Choroid plexus epithelial cell (primary cell): ENCODE results near the gene ARHGAP45.

Experiments
- DNase-seq: peaks from one replicate; pipeline ENCODE4 v3.0.0-alpha.2; 2010; ENCODE audit warnings: low read depth
- H3K4me3 ChIP-seq: 2 replicates; pipeline ENCODE4 v1.5.1; 2011; ENCODE audit warnings: low read depth, mild to moderate bottlenecking, control low read depth, low read length, moderate library complexity
- CTCF ChIP-seq: conservative IDR thresholded peaks from 2 replicates; pipeline ENCODE4 v1.5.1; 2011; ENCODE audit warnings: low read depth, mild to moderate bottlenecking, control low read depth, inconsistent platforms, low read length, moderate library complexity

The ARHGAP45 gene

DNA sequence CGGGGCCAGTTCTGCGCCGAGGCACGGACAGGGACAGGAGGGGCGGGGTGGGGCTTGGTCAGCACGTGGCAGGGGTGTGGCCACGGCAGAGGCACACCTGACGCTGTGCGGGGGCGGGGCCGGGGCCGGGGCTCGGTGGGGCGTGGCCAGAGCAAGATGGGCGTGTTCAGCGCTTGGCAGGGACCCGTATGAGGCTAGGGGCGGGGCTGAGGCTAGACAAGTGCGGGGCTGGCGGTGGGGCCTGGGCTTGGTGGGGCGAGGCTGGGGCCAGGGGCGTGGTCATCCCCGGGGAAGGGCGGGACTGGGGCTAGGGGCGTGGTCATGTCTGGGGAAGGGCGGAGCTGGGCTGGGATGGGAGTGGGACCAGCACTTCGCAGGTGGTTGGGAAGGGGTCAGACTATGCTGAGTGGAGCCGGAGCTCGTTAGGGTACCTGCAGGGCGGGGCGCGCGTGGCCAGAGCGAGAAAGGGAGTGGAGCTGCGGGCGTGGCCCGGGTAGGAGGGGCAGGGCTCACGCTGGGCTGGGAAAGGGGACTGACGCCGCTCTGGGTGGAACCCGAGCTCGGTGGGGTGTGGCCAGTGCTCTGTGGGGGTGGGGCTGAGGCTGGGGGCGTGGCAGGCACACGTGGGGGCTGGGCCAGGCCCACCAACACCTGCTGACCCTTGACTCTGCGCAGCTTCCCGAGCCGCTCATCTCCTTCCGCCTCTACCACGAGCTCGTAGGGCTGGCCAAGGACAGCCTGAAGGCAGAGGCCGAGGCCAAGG is 15.4 kb downstream of the ARHGAP45 start:
- DNase-seq = peak; percentile 20
- no peak overlapping the region for H3K4me3 ChIP-seq
- no peak for TF ChIP-seq CTCF

DNA sequence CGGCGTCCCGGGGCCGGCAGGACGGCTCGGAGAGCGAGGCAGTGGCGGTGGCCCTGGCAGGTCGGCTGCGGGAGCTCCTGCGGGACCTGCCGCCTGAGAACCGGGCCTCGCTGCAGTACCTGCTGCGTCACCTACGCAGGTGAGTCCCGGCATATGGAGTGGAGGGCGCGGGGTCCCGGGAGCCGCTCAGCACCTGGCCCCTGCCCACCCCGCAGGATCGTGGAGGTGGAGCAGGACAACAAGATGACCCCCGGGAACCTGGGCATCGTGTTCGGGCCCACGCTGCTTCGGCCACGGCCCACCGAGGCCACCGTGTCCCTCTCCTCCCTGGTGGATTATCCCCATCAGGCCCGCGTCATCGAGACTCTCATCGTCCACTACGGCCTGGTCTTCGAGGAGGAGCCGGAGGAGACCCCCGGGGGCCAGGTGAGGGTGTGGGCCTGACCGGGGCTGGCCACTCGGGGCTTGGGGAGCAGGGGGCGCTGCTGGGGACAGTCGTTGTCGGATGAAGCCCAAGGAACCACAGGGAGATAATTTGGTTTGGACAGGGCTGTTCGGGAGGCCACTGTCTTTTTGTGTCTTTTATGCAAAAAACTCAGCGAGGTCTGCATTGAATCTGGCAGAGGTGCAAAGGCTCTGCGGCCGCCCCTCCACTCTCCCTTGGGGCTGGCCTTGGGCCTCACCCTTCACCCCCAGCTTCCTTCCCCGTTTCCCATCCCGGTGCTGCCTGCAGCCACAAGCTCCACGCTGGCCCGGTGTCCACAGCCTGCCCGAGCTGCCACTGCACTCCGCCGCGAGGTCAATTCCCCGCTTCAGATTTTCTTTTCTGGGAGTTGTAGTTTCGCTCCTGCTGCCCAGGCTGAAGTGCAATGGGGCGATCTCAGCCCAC is 16.2 kb downstream of the ARHGAP45 start:
- H3K4me3 ChIP-seq = no peak overlapping the region
- no peak for TF ChIP-seq CTCF
- DNase-seq = no peak

DNA sequence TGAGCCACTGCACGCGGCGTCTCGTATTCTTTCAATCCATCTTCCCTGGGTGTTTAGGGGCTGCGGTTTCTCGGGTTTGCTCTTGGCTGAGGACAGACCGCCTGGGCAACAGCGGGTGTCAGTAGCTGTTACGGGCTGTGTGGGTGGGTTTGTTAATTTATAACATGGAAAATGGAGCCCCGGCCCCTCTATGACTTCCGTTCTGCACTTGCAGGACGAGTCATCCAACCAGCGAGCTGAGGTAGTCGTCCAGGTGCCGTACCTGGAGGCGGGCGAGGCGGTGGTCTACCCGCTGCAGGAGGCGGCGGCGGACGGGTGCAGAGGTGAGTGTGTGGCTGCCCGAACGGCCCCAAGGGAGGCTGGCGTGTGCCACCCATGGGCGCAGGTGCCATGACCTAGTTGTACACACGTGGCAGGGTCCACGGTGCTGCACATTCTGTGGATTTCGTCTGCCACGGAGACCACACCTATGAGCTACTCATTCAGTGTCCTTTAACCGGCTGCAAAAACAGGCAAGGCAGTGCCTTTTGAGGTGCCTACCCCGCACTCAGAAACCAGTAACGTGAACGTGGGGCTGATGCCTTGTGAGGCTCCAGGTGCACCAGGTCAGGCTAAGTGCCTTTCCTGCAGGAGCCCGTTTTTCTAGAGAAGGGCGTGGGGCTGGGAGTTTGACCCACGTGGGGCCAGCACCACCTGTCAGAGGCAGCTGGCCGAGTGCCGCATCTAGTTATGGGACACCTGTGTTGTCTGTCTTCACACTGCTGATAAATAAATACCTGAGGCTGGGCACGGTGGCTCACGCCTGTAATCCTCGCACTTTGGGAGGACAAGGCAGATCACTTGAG is 17.3 kb downstream of the ARHGAP45 start:
- H3K4me3 ChIP-seq = no peak overlapping the region
- no peak for TF ChIP-seq CTCF
- DNase-seq = no peak

DNA sequence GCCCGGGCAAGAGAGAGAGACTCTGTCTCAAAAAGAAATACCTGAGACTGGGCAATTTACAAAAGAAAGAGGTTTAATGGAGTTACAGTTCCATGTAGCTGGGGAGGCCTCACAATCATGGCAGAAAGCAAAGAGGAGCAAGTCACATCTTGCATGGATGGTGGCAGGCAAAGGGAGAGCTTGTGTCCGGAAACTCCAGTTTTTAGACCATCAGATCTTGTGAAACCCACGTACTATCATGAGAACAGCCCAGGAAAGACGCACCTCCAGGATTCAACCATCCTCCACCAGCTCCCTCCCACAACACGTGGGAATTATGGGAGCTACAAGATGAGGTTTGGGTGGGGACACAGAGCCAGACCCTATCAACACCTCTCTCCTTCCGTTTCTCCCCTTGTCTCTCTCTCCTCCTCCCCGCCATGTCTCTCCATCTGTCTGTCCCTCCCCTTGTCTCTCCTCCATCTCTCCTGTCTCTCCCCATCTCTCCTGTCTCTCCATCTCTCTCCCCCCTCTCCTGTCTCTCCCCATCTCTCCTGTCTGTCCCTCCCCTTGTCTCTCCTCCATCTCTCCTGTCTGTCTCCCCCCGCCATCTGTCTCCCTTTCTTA is 18.2 kb downstream of the ARHGAP45 start:
- DNase-seq = no peak
- TF ChIP-seq CTCF = no peak
- no peak overlapping the region for H3K4me3 ChIP-seq

DNA sequence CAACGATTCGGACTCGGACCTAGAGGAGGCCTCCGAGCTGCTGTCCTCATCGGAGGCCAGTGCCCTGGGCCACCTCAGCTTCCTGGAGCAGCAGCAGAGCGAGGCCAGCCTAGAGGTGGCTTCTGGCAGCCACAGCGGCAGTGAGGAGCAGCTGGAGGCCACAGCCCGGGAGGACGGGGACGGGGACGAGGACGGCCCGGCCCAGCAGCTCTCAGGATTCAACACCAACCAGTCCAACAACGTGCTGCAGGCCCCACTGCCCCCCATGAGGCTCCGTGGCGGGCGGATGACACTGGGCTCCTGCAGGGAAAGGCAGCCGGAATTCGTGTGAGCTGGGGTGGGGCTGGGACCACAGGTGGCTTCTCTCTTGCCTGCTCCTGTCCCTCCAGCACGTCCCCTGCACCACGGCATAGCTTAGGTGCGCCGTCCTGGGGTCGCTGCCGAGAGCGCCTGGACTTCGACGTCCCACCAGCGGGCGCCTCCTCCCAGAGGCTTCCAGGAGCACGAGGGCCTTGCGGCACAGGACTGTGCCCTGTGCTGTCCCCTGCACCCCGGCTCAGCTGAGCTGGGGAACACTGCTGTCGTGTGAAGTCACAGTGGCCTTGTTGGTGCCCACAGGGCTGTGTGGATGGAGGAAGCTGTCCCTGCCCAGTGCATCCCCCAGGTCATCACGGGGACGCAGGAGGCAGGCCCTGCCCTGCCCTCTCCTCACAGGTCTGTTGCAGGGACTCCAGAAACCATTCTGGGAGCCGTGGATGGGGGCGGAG is 18.9 kb downstream of the ARHGAP45 start:
- no peak for DNase-seq
- no peak overlapping the region for H3K4me3 ChIP-seq
- no peak for TF ChIP-seq CTCF

DNA sequence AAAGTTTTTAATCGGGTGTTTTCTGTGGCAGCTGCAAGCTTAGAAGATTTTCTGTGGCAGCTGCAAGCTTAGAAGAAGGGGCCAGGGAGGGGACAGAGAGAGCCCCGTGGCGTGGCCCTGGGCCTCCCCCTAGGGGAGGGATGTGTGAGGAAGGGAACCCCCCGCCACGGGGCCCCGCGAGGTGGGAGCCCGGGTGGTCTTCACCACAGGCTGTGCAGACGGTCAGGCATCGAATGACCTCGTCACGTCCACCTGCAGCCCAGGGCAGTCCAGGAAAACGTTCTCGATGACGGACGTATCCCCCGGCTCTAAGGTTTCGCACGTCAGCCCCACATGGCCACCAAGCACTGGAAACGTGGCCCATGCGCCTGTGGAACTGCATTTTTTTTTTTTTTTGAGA is 19.6 kb downstream of the ARHGAP45 start:
- DNase-seq = no peak
- no peak overlapping the region for H3K4me3 ChIP-seq
- no peak for TF ChIP-seq CTCF
